ENCODE data around the gene ABLIM1. TPM values are rescaled to one million over a fixed set of nuclear protein-coding genes. Genes with fewer than 3 reads are reported as not detected.

The ABLIM1 gene
- total RNA-seq, 1 experiment from 2014 or later, result 62.1 TPM

DNA sequence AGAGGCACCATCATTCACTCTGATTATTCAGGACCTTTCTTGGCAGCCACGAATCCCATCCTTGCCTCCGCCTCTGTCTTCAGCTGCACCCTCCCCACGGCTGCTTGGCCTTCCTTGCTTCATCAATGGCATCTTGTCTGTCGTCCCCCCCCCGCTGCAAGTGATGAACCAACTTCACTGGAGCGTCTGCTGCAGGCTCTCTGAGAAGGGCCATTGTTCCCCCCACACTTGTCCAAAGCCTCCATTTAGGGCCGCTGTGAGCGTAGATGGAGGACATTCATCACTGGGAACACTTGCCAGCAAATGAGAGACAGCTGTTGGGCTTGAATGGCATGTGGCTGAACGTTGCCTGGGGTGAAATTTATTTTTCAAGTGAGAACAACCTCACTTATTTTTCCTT, 273.9 kb downstream of the ABLIM1 start:
- Mint-ChIP-seq H3K36me3 (no peaks in the 10 kb centered on the region), H3K9me3 (no peaks in the 10 kb centered on the region), H3K27me3 (ENCODE audit: low read depth) (no peaks in the 10 kb centered on the region), H3K4me1 (0 out of 2 replicates have a peak, but pooled peaks cover 7% of the 10 kb centered on the region), H3K4me3 (no peak overlapping the region), H3K27ac (no peak overlapping the region)
- CTCF ChIA-PET, result interaction anchor here (1.2 to 7.1 kb wide), 2 partner anchors 74 to 80 kb away, joined by 3 to 64 read pairs; no protein-coding TSS in a partner anchor
- DNase-seq (ENCODE audit: low spot score) (no peak), ATAC-seq (no peak)
- TF ChIP-seq TEAD4 (CRISPR knock-in tag; IDR thresholded peaks at IDR 0.05) (no peak), NR3C1 (CRISPR knock-in tag; conservative IDR thresholded peaks at IDR 0.05; ENCODE audit: low read depth) (no peak), SMAD3 (CRISPR knock-in tag; IDR thresholded peaks at IDR 0.05; ENCODE audit: borderline replicate concordance) (no peak), GABPB1 (CRISPR knock-in tag; IDR thresholded peaks at IDR 0.05) (no peak), KAT7 (CRISPR knock-in tag; IDR thresholded peaks at IDR 0.05; ENCODE audit: borderline replicate concordance) (no peak), ZNF263 (CRISPR knock-in tag; IDR thresholded peaks at IDR 0.05; ENCODE audit: low read depth) (no peak), OVOL2 (CRISPR knock-in tag; IDR thresholded peaks at IDR 0.05; ENCODE audit: borderline replicate concordance) (no peak), ZNF671 (CRISPR knock-in tag; IDR thresholded peaks at IDR 0.05) (no peak), ZNF416 (CRISPR knock-in tag; IDR thresholded peaks at IDR 0.05) (no peak), JUN (CRISPR knock-in tag; IDR thresholded peaks at IDR 0.05) (no peak), TEAD1 (CRISPR knock-in tag; IDR thresholded peaks at IDR 0.05) (no peak)
- TF ChIP-seq, protein P1, sequence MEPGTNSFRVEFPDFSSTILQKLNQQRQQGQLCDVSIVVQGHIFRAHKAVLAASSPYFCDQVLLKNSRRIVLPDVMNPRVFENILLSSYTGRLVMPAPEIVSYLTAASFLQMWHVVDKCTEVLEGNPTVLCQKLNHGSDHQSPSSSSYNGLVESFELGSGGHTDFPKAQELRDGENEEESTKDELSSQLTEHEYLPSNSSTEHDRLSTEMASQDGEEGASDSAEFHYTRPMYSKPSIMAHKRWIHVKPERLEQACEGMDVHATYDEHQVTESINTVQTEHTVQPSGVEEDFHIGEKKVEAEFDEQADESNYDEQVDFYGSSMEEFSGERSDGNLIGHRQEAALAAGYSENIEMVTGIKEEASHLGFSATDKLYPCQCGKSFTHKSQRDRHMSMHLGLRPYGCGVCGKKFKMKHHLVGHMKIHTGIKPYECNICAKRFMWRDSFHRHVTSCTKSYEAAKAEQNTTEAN (CRISPR knock-in tag; IDR thresholded peaks at IDR 0.05), result no peak
- TF ChIP-seq, protein P2, sequence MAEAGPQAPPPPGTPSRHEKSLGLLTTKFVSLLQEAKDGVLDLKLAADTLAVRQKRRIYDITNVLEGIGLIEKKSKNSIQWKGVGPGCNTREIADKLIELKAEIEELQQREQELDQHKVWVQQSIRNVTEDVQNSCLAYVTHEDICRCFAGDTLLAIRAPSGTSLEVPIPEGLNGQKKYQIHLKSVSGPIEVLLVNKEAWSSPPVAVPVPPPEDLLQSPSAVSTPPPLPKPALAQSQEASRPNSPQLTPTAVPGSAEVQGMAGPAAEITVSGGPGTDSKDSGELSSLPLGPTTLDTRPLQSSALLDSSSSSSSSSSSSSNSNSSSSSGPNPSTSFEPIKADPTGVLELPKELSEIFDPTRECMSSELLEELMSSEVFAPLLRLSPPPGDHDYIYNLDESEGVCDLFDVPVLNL (CRISPR knock-in tag; IDR thresholded peaks at IDR 0.05; ENCODE audit: borderline replicate concordance, low read depth), result no peak
- TF ChIP-seq, protein P3, sequence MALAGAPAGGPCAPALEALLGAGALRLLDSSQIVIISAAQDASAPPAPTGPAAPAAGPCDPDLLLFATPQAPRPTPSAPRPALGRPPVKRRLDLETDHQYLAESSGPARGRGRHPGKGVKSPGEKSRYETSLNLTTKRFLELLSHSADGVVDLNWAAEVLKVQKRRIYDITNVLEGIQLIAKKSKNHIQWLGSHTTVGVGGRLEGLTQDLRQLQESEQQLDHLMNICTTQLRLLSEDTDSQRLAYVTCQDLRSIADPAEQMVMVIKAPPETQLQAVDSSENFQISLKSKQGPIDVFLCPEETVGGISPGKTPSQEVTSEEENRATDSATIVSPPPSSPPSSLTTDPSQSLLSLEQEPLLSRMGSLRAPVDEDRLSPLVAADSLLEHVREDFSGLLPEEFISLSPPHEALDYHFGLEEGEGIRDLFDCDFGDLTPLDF (CRISPR knock-in tag; IDR thresholded peaks at IDR 0.05), result no peak
- TF ChIP-seq, protein P4, sequence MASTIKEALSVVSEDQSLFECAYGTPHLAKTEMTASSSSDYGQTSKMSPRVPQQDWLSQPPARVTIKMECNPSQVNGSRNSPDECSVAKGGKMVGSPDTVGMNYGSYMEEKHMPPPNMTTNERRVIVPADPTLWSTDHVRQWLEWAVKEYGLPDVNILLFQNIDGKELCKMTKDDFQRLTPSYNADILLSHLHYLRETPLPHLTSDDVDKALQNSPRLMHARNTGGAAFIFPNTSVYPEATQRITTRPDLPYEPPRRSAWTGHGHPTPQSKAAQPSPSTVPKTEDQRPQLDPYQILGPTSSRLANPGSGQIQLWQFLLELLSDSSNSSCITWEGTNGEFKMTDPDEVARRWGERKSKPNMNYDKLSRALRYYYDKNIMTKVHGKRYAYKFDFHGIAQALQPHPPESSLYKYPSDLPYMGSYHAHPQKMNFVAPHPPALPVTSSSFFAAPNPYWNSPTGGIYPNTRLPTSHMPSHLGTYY (CRISPR knock-in tag; IDR thresholded peaks at IDR 0.05), result no peak
- TF ChIP-seq, protein P5, sequence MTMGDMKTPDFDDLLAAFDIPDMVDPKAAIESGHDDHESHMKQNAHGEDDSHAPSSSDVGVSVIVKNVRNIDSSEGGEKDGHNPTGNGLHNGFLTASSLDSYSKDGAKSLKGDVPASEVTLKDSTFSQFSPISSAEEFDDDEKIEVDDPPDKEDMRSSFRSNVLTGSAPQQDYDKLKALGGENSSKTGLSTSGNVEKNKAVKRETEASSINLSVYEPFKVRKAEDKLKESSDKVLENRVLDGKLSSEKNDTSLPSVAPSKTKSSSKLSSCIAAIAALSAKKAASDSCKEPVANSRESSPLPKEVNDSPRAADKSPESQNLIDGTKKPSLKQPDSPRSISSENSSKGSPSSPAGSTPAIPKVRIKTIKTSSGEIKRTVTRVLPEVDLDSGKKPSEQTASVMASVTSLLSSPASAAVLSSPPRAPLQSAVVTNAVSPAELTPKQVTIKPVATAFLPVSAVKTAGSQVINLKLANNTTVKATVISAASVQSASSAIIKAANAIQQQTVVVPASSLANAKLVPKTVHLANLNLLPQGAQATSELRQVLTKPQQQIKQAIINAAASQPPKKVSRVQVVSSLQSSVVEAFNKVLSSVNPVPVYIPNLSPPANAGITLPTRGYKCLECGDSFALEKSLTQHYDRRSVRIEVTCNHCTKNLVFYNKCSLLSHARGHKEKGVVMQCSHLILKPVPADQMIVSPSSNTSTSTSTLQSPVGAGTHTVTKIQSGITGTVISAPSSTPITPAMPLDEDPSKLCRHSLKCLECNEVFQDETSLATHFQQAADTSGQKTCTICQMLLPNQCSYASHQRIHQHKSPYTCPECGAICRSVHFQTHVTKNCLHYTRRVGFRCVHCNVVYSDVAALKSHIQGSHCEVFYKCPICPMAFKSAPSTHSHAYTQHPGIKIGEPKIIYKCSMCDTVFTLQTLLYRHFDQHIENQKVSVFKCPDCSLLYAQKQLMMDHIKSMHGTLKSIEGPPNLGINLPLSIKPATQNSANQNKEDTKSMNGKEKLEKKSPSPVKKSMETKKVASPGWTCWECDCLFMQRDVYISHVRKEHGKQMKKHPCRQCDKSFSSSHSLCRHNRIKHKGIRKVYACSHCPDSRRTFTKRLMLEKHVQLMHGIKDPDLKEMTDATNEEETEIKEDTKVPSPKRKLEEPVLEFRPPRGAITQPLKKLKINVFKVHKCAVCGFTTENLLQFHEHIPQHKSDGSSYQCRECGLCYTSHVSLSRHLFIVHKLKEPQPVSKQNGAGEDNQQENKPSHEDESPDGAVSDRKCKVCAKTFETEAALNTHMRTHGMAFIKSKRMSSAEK (CRISPR knock-in tag; IDR thresholded peaks at IDR 0.05; ENCODE audit: borderline replicate concordance), result no peak
- TF ChIP-seq, protein P6, sequence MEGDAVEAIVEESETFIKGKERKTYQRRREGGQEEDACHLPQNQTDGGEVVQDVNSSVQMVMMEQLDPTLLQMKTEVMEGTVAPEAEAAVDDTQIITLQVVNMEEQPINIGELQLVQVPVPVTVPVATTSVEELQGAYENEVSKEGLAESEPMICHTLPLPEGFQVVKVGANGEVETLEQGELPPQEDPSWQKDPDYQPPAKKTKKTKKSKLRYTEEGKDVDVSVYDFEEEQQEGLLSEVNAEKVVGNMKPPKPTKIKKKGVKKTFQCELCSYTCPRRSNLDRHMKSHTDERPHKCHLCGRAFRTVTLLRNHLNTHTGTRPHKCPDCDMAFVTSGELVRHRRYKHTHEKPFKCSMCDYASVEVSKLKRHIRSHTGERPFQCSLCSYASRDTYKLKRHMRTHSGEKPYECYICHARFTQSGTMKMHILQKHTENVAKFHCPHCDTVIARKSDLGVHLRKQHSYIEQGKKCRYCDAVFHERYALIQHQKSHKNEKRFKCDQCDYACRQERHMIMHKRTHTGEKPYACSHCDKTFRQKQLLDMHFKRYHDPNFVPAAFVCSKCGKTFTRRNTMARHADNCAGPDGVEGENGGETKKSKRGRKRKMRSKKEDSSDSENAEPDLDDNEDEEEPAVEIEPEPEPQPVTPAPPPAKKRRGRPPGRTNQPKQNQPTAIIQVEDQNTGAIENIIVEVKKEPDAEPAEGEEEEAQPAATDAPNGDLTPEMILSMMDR (IDR thresholded peaks at IDR 0.05), result no peak
- TF ChIP-seq, protein P7, sequence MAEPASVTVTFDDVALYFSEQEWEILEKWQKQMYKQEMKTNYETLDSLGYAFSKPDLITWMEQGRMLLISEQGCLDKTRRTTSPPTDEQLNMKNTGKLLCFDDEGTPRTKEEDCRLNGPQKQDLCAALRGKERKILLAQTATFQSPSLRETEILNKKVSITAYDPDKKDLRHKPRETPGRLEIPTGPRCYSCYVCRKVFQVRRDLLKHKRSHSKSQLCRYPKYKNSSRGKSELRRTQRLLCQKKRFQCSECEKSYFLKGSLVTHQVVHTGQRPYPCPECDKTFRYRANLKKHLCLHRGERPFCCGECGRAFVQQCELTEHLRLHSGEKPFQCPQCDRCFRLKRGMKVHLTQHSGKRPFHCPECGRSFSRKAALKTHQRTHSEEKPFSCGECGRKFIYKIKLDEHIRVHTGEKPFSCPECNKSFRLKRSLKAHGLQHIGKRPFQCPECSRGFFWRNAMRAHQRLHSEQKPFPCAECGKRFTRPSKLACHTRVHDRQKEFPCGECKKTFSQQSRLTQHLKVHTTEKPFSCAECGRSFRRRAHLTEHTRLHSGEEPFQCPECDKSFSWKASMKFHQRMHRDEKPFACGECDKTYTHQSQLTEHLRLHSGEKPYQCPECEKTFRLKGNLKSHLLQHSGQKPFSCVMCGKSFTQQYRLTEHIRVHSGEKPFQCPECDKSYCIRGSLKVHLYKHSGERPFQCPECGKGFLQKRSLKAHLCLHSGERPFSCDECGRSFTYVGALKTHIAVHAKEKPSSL (CRISPR knock-in tag; conservative IDR thresholded peaks at IDR 0.05), result no peak
- TF ChIP-seq, protein P8, sequence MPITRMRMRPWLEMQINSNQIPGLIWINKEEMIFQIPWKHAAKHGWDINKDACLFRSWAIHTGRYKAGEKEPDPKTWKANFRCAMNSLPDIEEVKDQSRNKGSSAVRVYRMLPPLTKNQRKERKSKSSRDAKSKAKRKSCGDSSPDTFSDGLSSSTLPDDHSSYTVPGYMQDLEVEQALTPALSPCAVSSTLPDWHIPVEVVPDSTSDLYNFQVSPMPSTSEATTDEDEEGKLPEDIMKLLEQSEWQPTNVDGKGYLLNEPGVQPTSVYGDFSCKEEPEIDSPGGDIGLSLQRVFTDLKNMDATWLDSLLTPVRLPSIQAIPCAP (CRISPR knock-in tag; IDR thresholded peaks at IDR 0.05), result no peak
- TF ChIP-seq, protein P9, sequence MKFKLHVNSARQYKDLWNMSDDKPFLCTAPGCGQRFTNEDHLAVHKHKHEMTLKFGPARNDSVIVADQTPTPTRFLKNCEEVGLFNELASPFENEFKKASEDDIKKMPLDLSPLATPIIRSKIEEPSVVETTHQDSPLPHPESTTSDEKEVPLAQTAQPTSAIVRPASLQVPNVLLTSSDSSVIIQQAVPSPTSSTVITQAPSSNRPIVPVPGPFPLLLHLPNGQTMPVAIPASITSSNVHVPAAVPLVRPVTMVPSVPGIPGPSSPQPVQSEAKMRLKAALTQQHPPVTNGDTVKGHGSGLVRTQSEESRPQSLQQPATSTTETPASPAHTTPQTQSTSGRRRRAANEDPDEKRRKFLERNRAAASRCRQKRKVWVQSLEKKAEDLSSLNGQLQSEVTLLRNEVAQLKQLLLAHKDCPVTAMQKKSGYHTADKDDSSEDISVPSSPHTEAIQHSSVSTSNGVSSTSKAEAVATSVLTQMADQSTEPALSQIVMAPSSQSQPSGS (CRISPR knock-in tag; IDR thresholded peaks at IDR 0.05; ENCODE audit: borderline replicate concordance, low read depth), result no peak
- POLR2A ChIA-PET, result no interaction called here
